GM21515 (cell line): Measurements from ENCODE around the gene SCG2.
"Not testable (repeated sequence)": the region's sequence is repeated elsewhere in the genome, so short reads cannot be mapped to it uniquely, and the experiment has no call there.

ENCODE experiments used
- ATAC-seq: cut with Tn5 transposase; IDR thresholded peaks from one replicate; pipeline ENCODE4 v1.9.1; 2021; ENCODE audit not compliant: unreplicated experiment

Gene SCG2

DNA sequence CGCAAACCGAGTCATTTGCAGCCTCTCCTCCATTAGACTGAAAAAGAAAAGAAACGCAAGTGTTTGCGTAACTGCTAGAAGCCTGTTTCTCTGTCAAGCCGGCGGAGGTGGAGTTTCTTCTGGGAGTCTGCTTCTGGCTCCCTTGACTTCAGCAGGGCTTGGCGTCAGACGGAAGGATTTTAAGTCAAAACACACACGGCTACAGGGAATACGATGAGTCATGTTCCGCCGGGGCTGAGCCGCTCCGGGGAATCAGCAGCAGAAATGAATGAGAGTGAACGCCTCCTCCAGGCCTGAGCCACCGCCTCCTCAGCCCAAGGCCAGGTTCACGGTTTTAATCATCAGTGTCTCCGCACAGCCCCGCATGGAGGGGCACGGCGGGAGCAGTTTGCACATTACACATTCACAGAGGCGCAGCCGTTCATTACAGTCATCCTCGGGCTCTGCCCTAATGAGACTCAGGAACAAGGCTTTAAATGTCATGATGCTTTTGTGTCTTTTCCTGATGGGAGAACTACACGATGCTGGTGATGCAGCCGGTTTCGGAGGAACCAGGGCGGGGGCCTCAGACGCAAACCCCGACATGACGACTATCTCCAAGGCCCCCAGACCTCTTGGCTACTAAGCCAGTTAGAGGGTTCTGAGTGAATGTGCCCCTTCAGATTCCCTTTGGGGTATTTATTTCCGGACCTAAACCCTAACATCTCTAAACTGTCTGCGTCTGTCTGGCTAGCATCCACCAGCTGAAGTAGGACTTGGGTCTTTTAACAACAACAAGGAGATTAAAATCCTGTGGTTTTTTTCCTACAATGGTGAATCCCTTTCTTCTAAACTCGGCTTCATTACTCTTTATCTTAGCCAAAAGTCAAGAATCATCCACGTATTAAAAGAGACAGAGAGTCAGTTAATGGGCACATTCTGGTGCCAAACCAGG lies 11.1 kb upstream of the SCG2 start:
- no peak for ATAC-seq

DNA sequence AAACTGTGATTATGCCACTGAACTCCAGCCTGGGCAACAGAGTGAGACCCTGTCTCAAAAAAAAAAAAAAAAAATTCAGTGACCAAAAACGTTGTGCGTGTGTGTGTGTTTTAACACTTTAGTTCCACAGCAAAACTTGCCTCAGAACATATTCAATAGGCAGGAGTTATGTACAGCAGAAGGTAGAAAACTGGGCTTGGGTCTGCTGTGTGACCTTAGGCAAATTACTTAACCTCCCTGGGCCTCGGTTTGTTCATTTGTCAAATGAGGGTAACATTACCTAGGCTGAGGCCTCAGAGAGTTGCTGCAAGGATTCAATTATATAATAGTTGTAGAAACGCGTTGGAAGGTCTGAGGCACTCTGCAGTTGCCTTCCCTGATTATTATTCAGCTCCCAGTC lies 10.3 kb upstream of the SCG2 start:
- ATAC-seq = no peak

DNA sequence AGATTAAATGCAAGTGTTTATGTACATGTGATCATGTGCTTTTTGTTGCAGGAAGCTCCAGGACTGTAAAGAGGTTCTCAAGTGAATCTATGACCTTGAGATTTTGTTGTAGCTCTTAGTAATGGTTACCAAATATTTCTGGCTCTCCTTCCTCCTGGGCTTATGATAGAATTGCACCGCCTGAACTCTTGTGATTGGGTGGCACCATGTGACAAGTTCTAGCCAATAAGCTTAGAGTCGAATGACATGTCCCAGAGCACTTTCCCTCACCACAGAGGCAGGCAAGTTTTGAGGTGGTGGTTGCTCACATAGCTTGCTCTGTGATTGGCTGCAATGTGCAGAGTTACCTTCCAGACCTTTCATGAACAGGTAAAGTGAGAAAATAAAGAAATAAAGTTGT lies 8.9 kb upstream of the SCG2 start:
- no peak for ATAC-seq

DNA sequence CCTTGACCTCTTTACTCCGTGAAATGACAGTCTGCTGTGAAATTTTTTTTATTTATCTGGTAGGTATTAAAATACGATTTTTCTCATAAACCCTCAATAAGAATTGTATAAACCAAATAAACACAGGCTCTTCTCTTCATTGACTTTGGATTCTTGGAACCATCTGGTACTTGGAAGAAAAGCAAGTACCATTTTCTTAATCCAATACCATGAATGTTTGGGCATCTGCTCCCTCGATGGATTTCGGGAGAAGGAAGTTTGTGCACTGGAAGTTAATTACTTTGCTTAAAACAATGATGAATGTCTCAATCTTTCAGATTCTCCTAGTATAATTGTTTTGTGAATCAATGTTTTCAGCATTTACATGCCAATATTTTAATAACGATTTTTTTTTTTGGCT lies 5.3 kb upstream of the SCG2 start:
- ATAC-seq = no peak

DNA sequence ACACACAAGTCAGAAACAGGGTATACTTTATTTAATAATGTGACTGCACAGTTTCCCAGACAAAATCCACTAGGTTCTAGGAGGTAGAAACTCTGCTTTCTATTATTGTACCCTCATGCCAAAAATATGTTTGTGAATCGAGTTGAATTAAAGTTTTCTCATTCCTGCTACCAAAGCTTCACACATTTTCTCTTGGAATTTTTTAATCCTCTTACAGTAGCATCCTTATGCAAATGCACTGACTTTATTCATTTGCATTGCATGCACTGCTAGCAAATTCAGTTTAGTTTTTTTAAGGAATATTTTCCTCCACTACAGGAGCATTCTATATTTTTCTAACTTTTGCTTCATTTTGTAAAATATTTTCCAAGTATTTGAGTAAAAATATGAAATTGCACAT lies 4.8 kb upstream of the SCG2 start:
- no peak for ATAC-seq

DNA sequence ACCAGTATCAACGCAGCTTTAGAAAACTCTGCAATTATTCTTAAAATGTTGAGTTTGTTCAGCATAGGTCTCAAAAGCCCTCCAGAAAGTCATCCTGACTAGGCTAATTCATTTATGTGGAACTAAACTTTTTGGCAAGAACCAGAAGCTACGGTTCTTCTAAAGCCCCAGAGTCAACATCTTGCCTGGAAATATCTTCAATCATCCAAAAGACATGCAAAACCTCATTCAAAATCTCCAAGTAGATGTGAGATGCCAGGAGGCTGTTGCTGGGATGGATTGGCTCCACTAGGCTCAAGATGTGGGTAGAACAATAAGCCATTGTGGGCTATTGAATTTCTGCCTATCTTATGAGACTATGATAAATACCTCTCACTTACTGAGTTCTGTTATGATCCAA lies 2.1 kb upstream of the SCG2 start:
- no peak for ATAC-seq

DNA sequence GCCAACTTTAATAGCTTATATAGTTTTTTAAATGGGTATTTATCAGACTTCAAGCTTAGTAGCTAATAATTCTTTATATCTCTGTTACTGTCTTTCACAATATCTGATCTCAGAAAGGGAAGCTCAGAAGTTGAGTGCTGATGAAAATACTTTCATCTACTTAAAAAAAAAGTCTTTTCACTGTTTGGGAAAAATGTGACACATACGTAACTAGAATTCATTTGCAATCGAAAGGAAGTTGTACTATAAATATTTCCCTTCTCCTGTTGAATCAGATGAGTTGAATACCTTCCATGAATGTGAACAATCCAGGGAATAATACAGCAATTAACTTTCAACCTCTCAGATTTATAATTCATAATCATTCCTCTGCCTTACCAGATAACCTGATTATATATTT lies 811 bp upstream of the SCG2 start:
- ATAC-seq = no peak

DNA sequence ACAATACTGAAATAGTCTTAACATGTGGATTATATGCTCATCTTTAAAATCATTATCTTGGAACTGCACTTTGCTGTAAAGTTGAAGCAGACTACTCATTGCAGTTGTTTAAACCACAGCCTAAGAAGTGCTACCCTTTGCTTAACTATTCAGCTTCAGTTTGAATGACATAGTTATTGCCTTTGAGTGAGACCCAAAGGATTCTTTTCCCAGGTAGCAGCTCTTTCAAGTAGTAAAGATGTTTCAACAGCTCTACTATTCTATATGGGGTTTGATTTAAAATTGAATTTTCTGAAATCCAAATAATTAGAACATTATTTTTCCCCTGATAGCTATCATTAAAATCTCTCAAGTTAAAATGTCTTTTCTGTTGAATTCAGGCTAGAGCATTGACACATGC lies 1.1 kb downstream of the SCG2 start:
- no peak for ATAC-seq

DNA sequence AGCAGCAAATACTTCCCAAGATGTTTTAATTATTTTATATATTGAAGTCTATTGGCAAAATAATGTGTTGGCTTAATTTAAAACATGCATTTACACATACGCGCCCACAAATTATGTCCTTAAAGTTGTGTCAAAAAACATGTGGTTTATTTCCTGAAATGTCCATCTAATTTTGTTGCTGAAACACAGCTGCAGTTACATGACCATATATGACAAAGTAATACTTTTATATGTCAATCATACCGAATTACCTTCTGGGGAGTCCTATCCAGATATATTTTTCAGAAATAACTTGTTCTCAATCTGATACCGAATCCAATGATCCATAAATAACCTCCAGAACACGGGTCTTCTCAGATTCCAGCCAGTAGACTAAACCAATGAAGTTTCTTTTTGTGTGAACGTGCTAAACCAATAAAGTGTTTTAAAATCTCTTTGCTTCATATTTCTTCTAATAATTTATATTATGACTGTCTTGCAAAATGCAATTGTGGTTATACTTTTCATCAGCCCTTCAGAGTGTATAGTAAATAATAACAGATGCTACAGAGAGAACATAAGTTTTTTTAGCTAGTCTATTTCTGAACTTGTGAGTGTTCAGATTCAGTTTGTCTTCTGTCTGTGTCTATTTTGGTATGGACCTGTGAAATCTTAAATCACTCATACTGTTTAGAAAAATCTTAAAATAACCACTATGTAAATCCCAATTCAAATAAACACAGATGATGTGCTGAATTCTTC lies 2.4 kb downstream of the SCG2 start:
- ATAC-seq = no peak

DNA sequence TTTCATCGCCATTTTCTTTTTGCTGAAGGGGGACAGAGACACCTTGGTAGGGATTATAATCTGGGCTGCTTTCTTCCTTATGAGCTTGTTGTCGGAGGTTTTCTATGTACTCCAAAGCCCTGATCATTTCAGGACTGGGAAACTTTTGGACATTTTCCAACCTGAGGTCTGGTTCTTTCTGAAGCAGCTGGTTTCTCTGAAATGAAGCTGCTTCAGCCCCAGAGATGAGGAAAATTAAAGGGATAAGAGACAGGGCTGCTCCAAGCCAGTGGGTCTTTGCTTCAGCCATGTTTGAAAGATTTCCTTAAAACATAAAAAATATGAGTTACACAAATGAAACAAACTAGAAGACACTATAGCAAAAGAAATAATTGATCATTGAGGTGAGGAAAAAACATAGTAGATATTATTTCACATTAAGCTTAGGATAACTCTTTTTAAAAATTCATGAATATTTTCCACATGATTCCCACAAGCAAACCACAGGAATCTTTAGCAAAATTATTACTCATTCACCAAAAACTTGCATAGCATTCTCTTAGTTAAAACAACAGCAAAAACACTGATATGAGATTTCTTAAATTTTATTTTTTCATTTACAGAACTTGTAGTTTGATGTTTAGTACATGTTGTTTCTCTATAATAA lies 3.0 kb downstream of the SCG2 start:
- ATAC-seq = no peak

DNA sequence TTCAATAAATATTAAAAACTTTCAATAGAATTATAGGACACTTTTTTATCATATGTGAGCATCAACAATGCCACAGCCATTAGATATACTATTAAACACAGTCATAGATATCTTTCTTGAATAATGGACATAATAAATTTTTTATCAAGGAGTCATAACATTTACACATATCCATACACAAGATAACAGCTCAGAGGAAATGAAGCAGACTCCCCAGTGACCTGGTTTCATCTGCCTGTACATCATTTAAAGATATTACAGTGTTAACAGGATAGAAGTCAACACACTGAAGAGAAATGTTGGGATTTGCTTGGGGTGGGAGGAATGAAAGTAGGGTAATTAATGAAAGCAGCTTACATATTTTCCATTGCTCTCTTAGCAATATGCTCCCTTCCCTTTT lies 5.1 kb downstream of the SCG2 start:
- no peak for ATAC-seq

DNA sequence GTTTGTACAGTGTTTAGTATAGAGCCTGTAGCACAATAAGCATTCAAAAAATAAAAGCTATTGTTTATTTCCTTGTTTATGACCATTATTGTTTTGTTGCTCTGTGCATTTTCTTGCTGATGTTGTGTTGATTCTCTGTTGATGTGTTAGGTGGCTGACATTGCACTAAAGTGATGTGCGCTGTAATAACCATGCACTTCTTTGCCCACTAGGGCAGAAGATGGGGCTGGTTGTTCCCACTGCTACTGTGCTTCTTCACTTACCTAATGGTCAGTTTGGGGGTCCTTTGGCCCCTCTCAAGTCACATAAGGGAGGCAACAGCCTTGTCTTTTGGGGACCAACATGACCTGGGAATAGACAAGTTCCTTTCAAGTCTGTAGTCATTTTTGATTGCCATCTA lies 6.0 kb downstream of the SCG2 start:
- ATAC-seq = no peak

DNA sequence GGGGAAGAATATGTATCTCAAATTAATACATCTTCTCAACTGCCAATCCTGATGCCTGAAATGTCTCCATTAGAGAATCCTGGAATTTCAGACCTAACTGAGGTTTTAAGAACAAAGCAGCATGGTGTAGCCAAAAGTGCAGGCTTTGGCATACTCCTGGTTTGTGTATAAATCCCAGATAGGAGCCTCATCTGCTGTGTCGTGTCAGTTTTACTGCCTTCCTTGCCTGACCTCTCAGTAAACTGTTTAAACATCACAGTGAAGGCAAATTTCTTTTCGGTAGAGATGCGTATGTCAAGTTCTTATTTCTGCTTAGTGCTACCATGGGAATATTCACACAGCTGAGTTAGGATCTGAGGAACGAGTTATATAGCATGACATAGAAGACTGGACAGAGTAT lies 7.3 kb downstream of the SCG2 start:
- ATAC-seq = no peak

DNA sequence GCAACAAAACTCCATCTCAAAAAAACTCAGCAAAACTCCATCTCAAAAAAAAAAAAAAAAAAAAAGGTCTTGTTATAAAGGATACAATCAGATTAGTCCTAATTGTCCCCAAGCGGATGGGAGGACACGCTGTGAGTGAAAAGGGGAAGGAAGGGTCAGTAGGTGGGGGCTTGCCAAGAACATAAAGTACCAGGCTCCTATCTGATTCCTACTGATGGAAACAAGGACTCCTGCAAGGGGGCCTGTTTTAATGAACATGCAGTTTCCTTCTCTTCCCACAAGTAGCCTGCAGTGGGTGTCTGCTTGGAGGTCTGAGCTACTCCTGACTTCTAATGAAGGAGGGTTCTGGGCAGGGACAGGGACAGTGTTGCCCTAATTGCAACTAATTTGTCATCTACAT lies 7.9 kb downstream of the SCG2 start:
- ATAC-seq = no peak

DNA sequence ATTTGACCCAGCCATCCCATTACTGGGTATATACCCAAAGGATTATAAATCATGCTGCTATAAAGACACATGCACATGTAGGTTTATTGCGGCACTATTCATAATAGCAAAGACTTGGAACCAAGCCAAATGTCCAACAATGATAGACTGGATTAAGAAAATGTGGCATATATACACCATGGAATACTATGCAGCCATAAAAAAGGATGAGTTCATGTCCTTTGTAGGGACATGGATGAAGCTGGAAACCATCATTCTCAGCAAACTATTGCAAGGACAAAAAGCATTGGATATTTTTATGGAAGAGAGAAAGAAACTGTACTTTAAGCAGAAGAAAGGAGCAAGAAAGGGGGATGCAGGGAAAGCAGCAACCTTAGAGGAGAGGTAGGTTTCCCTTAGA lies 9.5 kb downstream of the SCG2 start:
- not testable (repeated sequence) for ATAC-seq

DNA sequence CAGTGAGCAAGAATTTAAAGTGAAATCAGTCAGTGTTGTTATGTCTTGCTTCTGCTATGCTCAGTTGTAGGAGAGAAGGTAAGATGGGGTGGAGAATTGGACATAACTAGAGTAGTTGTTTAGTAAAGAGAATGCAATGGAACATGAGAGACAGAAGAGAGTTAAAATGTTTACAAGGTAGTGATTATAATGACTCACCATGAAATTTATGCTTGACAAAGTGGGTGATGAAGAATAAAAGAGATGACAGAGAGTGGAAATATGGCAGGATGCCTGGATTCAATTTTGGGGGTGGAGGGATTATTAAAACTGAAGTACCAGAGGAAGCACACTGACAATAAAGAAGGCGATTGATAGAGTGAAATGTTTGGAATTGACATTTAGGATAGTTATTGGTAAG lies 10.6 kb downstream of the SCG2 start:
- ATAC-seq = no peak

DNA sequence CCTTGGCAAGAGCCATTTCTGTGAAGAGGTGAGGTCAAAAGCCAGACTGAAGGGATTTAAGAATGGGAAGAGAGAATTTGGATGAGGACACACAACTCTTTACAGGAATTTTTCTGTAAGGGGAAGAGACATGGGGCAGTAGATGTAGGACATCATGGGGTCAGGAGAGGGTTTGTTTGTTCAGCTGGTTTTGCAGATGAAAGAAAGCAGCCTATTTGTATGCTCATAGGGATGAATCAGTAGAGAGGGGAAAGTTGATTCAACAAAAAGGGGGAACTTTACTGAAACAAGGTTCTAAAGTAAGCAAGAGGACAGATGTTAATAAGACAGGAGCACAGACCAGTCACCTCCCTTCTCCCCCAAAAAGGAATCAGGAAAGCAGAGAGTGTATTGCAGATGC lies 11.2 kb downstream of the SCG2 start:
- no peak for ATAC-seq

DNA sequence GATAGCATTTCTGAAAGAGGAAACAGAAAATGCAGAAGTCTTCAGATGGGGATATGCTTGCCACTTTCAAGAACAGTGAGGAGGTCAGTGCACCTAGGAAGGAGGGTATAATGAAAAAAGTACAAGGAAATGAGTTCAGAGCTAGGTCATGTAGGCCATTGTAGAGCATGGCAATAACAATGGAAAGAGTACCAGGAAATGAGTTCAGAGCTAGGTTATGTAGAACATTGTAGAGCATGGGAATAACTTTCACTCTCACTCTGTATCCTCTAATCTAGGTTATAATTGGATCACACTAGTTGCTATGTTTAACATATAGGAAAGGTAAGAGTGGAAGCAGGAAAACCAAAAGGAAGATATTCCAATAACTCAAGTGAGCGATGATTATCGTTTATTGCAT lies 12.3 kb downstream of the SCG2 start:
- ATAC-seq = no peak

DNA sequence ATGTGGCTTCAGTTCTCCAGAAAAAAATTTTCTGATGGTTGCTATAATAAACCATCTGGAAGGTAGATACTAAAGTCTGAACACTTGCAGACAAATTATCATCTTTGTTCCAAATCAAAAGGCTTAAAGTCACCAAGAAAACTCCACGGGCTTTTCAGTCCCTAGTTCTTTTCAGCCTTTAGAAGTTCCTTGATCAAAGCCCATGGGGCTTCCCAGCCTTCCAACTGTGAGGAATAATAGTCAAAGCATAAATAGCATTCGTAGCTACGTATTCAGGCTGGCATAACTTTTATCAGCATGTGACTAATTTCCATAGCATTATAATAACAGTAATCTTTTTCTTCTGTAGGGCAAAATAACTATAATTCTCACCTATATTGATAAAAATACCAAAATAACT lies 13.9 kb downstream of the SCG2 start:
- no peak for ATAC-seq

DNA sequence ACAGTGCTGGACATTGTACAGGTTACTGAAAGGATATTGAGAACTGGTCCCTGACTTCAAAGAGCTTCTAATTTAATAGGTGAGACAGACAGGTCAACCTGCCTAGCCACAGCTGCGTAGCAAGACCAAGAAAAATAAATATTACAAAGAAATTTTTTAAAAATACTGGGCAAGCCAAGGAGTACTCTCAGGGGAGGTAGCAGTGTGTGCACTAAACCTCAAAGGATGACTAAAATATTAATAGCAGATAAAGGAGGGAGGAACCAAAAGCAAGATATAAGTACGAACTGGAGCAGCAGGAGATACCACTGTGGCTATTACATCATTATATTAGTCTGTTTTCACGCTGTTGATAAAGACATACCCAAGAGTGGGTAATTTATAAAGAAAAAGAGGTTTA lies 14.9 kb downstream of the SCG2 start:
- no peak for ATAC-seq

DNA sequence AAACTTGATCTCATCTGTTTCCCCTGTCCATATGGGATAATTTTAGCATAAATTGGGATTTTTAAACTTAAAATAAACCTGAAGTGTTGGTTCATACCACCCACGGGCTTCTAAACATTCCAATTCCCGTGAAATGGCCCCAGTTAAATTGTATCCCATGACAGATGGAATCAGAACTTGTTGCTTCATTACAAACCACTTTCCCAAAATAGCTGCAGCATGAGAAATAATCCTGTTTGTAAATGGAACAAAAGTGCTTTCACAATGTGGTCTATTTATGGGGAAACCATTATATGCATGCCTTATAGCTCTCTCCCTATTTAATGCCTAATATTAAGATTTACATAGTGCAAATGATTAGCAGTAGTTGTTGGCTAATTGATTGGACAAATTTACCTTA lies 15.9 kb downstream of the SCG2 start:
- ATAC-seq = no peak

DNA sequence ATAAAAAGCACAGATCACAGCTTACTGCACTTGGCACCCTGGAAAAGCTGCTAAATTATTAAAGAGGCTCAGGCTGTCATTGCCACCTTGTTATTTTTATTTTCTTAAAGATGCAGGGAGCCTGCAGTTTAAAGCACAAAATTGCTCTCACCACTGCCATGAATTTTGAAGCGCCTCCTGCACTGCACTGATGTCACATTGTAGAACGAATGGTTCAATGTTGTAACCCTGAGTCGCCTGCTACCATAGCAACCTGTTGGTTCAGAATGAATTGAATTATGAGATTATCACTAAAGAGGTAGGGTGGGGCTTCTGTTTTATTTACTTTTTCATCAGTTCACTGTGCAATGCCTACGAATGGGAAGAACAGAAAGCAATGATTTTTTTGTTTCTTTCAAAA lies 16.5 kb downstream of the SCG2 start:
- ATAC-seq = no peak
